Measurements from ENCODE around the gene AP1G2. TPM values are rescaled to one million over a fixed set of nuclear protein-coding genes. Genes with fewer than 3 reads are reported as not detected.

Gene AP1G2
- total RNA-seq, 1 donor from 2014 or later, result 156 TPM

DNA sequence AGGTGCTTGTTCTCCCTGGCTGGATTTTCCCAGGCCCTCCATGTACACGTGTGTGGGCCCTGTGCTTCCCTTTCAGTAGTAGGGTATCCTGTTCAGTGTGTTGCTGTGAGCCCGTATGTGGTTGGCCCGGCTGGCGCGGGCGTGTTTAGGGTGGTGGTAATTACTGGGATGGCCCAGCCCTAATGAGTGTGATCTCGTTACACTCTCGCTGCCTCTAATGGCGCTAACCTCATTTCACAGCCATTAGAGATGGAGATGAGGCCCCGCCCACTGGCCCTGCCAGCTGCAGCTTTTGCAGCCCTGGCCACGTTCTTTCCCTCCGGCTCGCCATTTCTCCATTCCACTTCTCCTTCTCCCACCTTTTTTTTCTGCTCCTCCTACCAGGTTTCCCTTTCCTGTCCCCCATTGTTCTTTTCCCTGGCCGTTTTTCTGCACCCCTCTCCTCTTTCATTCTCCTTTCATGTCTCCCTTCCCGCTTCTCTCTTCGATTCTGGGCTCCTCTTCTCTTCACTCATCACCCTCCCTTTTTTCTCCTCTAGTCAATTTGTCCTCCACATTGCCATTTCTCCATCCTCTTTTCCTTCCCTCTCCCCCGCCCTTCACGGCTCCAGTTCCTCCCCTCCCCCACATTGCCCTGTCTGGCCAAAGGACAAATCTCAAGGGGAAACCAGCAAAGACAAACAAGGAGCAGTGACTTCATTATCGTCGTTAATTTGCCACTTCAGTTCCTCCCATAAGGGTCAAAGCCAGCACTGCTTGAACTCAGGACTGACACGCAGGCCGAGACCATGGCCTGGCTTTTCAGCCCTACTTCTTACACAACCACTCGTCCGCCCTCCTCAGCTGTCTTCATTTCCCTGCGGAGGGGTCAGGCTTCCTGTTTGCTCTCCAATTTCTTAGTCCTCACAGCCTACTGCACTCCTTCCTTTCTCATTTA, 22.8 kb downstream of the AP1G2 start:
- Mint-ChIP-seq H3K9me3 (no peaks in the 10 kb centered on the region), H3K36me3 (peaks cover 9% of the 10 kb centered on the region), H3K4me1 (ENCODE audit: unreplicated experiment) (peaks cover 17% of the 10 kb centered on the region), H3K27ac (no peak overlapping the region), H3K4me3 (peak overlapping the region; percentile 71), H3K27me3 (no peaks in the 10 kb centered on the region)
- TF ChIP-seq, protein P1, sequence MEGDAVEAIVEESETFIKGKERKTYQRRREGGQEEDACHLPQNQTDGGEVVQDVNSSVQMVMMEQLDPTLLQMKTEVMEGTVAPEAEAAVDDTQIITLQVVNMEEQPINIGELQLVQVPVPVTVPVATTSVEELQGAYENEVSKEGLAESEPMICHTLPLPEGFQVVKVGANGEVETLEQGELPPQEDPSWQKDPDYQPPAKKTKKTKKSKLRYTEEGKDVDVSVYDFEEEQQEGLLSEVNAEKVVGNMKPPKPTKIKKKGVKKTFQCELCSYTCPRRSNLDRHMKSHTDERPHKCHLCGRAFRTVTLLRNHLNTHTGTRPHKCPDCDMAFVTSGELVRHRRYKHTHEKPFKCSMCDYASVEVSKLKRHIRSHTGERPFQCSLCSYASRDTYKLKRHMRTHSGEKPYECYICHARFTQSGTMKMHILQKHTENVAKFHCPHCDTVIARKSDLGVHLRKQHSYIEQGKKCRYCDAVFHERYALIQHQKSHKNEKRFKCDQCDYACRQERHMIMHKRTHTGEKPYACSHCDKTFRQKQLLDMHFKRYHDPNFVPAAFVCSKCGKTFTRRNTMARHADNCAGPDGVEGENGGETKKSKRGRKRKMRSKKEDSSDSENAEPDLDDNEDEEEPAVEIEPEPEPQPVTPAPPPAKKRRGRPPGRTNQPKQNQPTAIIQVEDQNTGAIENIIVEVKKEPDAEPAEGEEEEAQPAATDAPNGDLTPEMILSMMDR (conservative IDR thresholded peaks at IDR 0.05), result no peak
- DNase-seq (ENCODE audit: extremely low spot score, unreplicated experiment), result no peak

DNA sequence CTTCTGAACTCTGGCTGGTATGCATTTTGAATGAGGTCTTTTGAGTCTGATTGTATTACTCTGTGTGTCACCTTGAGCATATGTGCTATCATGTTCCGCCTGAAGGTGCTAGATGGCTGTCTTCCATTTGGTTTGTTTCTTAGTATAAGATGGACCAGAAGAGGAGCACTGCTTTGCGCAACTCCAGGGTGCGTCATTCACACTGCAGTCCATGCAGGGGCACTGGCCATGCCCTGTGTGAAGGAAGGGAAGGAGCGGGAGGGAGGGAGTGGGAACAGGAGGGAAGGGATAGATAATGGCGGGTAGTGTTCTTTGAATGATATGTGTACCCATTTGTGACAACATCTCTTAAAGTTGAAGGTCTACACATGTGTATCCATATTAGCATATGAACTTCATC, 24.2 kb downstream of the AP1G2 start:
- TF ChIP-seq, protein P1 (conservative IDR thresholded peaks at IDR 0.05), result no peak
- no peaks in the 10 kb centered on the region for H3K27me3 Mint-ChIP-seq
- H3K36me3 Mint-ChIP-seq, result peaks cover 9% of the 10 kb centered on the region
- H3K27ac Mint-ChIP-seq, result no peak overlapping the region
- DNase-seq (ENCODE audit: extremely low spot score, unreplicated experiment), result no peak
- H3K4me1 Mint-ChIP-seq (ENCODE audit: unreplicated experiment), result peaks cover 31% of the 10 kb centered on the region
- H3K4me3 Mint-ChIP-seq, result no peak overlapping the region
- no peaks in the 10 kb centered on the region for H3K9me3 Mint-ChIP-seq

DNA sequence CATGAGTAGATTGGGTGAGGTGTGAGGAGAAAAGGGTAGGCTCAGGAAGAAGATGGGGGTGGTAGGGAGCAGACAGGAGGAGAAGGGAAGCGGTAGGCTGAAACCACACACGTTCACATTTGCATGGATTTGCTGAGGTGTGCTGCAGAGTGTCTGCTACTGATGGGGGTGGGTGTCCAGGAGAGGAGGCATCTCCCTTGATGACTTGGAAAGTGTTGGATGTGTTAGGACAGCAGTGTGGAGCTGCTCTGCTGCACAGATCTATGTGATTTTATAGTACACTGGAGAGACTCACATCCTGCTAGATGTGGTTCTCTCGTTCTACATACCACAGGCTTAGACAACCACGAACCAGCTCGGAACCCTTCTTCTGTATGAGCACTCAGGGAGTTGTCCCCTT, 25.3 kb downstream of the AP1G2 start:
- no peak overlapping the region for H3K27ac Mint-ChIP-seq

DNA sequence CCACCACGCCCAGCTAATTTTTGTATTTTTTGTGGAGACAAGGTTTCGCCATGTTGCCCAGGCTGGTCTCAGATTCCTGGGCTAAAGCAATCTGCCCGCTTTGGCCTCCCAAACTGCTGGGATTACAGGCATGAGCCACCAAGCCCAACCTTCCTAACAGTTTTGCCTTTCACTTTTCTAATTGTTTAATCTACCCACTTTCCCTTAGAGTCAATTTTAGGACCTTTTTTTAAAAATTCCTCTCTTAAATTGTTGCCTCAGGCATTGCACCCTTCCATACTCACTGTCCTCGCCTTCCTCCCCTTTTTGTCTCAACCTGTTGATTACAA, 27.5 kb downstream of the AP1G2 start:
- Mint-ChIP-seq H3K4me3 (no peak overlapping the region), H3K36me3 (peaks cover 9% of the 10 kb centered on the region), H3K4me1 (ENCODE audit: unreplicated experiment) (peaks cover 26% of the 10 kb centered on the region), H3K9me3 (no peaks in the 10 kb centered on the region), H3K27me3 (no peaks in the 10 kb centered on the region), H3K27ac (no peak overlapping the region)
- DNase-seq (ENCODE audit: extremely low spot score, unreplicated experiment), result no peak
- TF ChIP-seq, protein P1 (conservative IDR thresholded peaks at IDR 0.05), result no peak

More for the DNA sequence above, 25.3 kb downstream of the AP1G2 start:
- Mint-ChIP-seq H3K4me1 (ENCODE audit: unreplicated experiment) (peaks cover 34% of the 10 kb centered on the region), H3K27me3 (no peaks in the 10 kb centered on the region), H3K9me3 (no peaks in the 10 kb centered on the region), H3K4me3 (no peak overlapping the region), H3K36me3 (peaks cover 9% of the 10 kb centered on the region)
- no peak for DNase-seq (ENCODE audit: extremely low spot score, unreplicated experiment)
- TF ChIP-seq, protein P1 (conservative IDR thresholded peaks at IDR 0.05), result no peak

DNA sequence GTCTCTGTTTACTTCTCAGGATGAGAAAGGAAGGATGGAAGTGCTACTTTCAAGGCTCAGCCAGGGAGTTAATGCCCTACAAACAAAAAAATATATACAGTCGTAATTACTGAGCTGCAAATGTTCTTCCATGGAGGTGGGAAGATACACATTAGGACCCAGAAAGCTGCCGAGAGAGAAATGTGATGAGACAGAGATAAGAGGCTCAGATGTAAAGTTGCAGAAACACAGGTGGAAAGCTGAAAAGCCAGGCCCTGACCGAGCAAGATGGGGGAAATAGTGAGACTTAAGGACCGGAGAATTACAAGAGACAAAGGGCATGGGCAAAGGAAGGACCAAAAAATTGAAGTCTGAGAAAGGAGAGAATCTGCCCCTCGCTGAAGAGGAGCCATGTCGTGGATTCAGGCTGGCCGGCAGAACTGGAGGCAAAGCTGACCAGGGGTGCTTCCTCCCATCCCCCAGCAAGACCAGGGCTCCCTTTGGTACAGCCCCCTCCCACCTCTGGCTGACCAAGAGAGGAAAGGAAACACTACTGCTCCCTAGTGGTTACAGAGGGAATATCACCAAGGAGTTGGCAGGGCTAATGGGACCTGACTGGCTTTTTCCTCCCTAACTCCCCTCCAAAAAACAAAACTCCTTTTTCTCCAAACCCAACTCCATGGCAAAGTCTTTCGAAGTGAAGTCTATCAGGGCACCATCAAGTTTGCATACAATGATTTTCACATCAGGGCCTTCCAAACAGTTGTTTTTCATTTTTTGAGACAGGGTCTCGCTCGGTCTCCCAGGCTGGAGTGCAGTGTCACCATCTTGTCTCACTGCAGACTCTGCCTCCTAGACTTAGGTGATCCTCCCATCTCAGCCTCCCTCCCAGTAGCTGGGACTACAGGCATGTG, 28.1 kb downstream of the AP1G2 start:
- Mint-ChIP-seq H3K27me3 (no peaks in the 10 kb centered on the region), H3K4me3 (no peak overlapping the region), H3K9me3 (no peaks in the 10 kb centered on the region), H3K4me1 (ENCODE audit: unreplicated experiment) (peaks cover 19% of the 10 kb centered on the region), H3K27ac (peak overlapping the region; percentile 32), H3K36me3 (peaks cover 9% of the 10 kb centered on the region)
- TF ChIP-seq, protein P1 (conservative IDR thresholded peaks at IDR 0.05), result peak; percentile 86
- no peak for DNase-seq (ENCODE audit: extremely low spot score, unreplicated experiment)

All from type B pancreatic cell (in vitro differentiated cells).